GM18507 (cell line): ENCODE measurements around the gene LAMC2.

ENCODE experiments used
- DNase-seq: peaks from one replicate; pipeline ENCODE4 v3.0.0; 2011; ENCODE audit warnings: low read depth; ENCODE audit not compliant: insufficient read length; ENCODE audit errors: extremely low spot score
- FAIRE-seq: peaks from 2 replicates; lab custom pipeline; 2011; peaks lifted over from hg19 to GRCh38; lab: Jason Lieb, UNC

LAMC2 gene

DNA sequence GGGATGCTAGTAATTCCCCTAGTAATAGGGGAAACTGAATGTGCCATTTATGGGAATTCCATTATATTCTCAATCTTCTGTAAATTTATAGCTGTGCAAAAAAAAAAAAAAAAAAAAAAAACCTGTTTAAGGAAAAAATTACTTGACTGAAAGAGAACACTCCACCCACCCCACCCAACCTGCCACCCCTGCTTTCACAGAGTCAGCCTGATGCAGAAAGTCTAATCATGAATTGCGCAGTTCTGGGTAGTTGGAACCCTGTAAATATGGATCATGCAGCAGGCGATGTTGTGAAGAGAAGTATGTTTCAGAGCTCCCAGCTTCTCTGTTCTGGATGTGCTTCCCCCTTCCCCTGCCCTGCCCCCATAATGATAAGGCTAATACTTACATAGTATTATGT lies 19.6 kb upstream of the LAMC2 start:
- FAIRE-seq (no peak), DNase-seq (no peak)

DNA sequence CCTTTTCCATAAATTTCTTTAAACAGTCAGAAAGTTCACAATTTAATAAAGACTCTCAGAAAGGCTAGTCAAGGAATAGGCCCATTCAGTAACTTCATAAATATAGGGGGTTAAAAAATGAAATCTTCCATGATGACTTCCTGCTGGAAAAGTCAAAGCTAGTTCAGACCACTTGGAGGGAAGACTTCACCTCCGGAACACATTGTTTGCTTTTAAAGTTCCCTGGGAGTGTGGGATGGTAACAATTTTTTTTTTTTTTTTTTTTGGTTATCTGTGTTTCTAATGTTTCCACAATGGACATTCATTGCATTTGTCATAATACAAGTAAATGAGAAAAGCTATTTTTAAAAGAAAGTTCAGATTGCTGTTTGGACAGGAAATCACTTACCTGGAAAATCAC lies 18.4 kb upstream of the LAMC2 start:
- FAIRE-seq (no peak), DNase-seq (no peak)

DNA sequence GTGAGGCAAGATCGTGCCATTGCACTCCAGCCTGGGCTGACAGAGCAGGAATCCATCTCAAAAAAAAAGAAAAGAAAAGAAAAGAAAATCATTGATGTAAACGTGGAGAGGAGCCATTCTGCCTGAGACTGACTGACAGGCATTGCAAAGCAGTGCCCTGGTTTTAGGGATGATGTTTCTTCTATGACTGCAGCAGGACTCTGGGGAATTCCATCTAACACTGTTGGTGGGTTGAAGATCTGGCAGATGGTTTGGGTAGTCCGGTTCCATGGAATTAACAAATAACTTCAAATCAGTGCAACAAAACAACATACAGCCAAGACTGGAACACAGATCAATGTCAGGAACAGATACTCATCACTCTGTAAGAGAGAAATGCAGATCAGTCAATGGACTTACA lies 17.8 kb upstream of the LAMC2 start:
- DNase-seq (no peak), FAIRE-seq (no peak)

DNA sequence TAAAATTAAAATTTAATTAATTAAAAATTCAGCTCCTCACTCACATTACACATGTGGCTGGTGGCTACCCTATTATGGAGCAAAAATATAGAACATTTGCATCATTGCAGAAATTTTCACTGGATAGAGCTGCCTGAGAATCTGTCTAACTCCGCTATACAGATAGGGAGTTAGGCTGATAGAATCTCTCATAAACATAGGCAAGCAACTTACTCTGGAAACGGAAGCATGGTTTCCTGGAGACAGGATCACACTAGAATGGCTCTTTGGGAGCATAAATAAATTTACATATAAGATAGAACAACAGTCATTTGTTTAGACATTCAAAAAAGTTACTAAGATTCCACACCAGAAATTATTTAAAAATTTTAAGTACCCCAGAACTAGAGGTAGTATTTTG lies 12.2 kb upstream of the LAMC2 start:
- no peak for DNase-seq
- no peak for FAIRE-seq

DNA sequence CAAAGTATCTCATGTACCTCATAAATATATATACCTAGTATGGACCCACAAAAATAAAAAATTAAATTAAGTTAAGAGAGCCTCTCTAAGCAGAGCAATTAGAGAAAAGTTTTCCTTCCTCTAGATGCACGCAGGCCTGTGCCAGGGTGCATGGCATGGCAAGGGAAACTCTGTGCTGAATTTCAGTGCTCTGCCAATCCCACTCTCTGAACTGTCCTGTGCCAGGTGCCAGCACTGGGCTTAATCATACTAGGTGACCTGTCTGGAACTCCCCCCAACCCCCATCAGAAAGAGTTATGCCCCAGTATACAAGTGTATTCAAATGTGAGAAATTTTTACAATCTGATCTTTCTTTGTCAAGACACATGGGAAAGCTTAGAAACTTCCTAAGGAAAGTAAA lies 10.4 kb upstream of the LAMC2 start:
- FAIRE-seq (no peak), DNase-seq (no peak)

DNA sequence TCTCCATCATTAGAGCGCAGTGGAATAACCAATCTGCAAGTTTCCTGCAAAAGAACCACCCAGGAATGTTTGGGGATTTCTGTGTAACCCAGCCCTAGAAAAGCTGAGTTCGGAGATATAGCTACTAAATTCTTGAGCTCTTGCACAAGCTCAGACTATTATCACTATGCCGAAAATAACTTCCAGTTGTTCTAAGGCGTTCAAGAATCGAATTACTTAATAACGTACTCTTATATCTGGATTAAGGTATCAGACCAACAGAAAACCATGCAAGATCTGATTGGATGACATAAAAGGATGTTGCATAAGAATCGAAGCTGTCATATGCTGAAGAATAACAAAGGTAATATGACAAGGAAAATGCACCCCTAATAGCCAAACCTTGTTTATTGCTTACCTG lies 7.5 kb upstream of the LAMC2 start:
- FAIRE-seq, result no peak
- DNase-seq, result no peak

DNA sequence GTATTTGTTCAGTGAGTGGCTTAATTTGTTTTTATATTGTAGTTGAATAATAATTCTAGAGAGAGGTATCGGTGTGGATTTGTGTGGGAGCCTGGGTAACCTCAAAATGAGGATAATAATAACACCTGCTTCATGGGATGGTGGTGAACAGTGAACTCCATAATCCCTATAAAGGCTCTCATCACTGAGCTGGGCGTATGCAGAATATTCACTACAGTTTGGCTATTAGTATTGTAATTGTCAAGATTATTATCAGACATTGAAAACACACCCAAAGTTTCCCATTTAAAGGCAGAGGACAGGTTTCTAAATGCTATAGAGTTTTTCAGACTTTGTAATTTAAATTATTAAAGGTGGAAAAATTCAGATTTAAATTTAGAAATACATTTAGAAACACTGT lies 7.0 kb upstream of the LAMC2 start:
- DNase-seq, result no peak
- FAIRE-seq, result no peak

DNA sequence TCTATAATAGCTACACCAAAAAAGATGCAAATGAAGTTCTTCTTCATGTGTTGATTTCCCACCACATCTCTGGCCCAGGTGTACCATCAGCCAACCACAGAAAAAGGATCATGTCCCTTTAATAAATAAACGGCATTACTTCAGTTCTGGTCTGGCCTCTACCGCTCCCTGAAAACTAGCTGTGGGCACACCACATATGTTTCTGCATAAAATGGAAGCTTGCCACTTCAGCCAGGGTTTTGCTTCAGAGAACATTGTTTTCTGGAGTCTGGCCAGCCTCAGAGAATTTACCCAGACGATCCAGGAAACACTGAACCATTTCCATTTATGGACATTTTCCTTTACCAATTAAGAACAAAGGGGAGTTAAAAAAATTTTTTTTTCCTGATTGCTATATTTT lies 5.8 kb upstream of the LAMC2 start:
- FAIRE-seq (peak; percentile 36), DNase-seq (no peak)

DNA sequence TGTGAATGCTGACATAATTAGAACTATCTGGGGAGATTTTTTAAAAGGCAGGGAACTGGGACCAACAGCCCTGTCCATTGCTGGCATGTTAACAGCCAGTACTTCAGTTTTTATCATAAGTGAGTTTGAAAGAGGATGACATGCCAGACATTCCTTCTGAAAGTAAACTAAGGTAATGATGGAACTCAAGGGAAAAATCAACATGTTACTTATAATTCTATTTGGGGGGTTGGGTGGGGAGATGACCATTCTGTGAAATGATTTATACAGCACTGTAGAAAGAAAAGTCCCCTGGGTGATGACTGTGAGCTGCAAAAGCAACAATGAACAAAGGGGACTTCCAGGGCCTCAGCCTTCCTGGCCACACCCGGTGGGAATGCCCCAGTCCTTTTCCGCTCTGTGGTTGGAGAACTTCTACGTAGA lies 5.4 kb upstream of the LAMC2 start:
- FAIRE-seq, result peak; percentile 68

DNA sequence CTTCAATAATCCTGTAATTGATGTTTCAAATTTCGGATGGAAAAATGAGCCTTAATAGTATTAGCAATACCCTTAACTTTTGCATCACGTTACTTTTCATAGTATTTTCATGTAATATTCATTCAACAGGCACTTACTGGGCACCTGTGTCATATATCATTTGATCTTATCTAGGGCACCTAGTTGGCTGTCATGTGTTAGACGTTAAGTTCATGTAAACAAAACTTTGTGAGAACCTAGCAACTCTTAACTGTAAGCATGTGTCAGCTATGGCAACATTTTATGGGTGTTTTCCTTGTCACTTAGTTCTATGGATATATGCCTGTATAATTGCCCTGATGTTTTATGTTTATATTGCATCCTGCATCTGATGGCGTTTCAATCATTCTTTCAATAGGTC lies 777 bp downstream of the LAMC2 start:
- DNase-seq, result no peak
- no peak for FAIRE-seq

More for the DNA sequence above, 5.4 kb upstream of the LAMC2 start:
- DNase-seq, result no peak

DNA sequence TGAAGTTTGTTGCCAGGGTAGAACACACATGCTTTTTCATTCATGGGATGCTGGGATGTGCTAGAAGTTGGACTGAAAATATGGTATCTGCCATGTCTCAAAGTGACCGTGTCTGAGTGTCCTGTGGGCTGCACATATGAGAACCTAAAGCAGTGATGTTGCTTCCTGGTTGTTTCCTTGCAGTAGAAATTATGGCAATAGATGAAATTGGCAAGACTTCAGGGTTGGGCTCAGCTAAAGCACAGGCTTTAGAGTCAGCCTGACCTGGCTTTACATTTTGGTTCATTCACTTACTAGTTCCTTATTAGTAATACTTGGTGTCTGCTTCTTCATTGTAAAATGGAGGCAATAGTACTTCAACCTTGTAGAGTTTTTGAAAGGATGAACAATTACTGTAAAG lies 2.2 kb downstream of the LAMC2 start:
- FAIRE-seq, result no peak
- DNase-seq, result no peak

DNA sequence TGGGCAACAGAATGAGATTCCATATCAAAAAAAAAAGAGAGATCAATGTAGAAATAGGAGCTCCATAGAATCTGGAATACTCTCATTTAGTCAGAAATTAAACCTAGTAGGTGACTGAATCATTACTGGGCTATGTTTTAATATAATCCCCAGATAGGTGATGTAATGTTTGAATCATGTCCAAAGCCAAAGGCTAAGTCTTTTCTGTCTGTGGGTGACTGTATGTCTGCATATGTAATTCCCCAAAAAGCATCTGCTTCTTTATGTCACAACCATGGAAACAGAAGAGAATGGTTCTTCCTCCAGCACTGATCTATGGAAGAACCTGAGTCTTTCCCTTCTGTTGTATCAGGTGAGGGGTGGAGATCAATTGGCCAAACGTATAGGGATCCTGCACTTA lies 5.8 kb downstream of the LAMC2 start:
- no peak for FAIRE-seq

DNA sequence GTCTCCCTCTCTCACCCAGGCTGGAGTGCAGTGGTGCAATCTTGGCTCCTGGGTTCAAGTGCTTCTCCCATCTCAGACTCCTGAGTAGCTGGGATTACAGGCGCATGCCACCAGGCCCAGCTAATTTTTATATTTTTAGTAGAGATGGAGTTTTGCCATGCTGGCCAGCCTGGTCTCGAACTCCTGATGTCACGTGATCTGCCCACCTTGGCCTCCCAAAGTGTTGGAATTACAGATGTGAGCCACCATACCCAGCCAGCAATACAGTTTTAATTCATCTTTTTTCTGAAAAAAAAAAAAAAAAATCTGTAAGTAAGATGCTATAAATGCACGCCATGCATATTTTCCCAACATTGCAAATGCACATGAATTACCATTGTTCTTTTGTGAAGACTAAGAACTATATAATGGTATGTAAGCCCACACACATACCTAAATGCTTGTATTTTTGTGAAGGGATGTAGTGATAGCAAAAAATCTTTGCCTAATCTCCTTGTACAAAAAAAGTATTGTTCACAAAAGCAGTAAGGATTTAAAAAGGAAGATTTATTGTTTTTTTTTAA lies 8.0 kb downstream of the LAMC2 start:
- DNase-seq, result no peak
- no peak for FAIRE-seq

More for the DNA sequence above, 5.8 kb downstream of the LAMC2 start:
- DNase-seq, result no peak

DNA sequence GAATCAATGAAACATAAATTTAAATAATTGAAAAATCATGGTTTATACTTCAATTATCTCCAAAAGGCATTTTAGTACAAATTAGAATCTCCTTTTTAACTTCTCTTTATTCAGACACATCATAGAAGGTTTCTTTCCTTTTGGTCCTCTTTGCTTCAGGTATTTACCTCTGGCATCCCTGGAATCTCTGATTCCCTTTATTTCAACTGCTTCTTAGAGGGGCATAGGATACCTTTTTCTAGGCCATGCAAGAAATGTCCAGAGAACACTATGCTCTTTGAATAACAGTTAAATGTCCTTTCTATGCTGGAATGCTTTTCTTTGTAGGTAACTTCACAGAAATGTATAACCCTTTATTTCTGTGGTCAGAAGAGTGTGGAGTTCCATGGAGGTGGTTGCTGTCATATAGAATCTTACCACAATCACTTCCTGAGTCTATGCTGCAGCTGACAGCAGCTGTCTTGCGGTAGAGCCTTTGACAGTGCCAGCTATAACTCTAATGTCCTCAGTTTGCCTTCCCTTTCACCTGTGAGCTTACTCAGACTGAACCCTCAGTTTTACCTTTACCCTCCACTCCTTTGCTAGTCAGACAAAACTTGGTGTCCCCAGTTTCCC lies 8.6 kb downstream of the LAMC2 start:
- peak; percentile 85 for FAIRE-seq
- DNase-seq, result peak; percentile 53

DNA sequence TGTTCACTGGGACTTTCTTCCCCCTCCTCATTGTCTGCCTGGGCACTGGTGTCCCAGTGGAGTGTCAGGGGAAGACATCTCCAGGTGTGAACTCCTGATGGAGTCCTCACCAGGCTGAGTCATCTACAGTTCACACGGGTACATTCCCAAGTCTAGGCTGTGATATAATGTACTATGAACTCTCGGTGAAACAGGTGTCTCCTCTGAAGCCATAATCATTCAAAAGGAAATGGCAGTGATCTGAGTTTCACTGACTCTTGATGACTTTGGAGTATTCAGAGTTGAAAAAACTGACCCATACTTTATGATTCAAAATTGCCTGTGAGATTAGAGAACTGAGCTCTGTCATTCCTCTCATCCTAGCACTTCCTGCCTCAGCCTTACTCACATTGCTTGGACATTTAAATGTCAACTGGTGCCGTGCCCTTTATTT lies 9.1 kb downstream of the LAMC2 start:
- no peak for DNase-seq
- no peak for FAIRE-seq

DNA sequence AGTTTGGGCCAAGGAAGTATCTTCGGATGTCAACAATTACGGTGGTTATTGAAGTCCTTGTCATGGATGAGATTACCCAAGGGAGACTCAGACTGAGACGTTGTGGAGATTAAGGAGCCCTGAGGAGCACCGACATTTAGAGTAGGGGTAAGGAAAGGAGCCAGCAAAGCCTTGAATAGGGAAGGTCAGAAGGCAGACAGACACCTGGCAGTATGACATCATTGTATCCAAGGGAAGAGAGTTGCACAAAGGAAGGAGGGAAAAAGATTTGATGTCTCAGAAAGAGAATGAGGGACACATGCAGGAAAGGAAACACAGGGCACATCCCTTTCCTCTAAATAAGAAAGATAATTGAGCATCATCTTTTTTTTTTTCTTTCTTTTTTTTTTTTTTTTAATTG lies 11.7 kb downstream of the LAMC2 start:
- FAIRE-seq, result no peak

DNA sequence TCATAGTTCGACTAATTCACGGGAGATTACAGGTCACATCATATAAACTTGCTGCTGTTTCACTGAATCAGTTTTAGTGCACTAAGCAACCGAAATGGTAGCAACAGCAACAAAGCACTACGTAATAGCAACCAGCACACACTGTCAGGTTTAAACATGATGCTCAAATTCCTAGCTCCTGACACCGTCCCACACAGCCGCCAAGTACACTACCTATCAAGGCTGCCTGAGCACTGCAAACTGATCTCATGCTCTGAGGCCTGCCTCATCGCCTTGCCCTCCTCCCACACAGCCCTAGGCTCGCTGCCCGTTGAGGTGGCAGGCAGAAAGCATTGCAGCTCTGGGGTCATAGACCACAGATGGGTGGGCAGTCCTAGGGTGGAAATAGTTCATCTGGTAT lies 12.4 kb downstream of the LAMC2 start:
- FAIRE-seq (no peak), DNase-seq (no peak)

More for the DNA sequence above, 11.7 kb downstream of the LAMC2 start:
- no peak for DNase-seq

DNA sequence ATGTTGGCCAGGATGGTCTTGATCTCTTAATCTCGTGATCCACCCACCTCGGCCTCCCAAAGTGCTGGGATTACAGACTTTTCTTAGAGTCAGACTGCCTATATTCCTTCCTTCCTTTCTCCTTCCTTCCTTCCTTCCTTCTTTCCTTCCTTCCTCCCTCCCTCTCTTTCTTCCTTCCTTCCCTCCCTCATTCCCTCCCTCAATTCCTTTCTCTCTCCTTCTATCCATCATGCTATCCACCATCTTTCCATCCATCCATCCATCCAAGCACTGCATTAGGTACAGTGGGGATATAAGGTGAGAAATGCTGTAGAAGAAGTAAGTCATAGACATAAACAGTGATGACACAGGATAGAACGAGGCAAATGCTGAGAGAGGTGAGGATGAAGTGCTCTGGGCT lies 13.2 kb downstream of the LAMC2 start:
- no peak for FAIRE-seq

DNA sequence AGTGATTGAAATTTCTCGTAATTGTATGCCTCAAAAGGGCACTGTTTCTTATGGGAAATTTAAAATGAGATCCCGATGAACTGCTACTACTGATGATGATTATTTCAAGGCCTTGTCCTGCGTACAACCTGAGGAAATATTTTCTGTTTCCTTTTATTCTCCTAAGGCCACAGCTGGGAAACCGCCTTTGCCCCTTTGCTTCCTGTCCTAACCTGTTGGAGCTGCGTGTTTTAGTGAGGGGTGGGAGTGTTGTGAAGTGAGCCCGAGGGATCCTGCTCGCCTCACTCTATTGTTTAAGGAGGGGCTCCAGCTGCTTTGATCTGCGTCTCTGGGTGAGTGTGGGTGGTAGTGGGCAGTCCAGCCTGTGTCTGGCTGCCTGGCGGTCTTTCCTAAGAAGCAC lies 14.4 kb downstream of the LAMC2 start:
- no peak for FAIRE-seq
- DNase-seq, result no peak

More for the DNA sequence above, 13.2 kb downstream of the LAMC2 start:
- DNase-seq, result no peak

DNA sequence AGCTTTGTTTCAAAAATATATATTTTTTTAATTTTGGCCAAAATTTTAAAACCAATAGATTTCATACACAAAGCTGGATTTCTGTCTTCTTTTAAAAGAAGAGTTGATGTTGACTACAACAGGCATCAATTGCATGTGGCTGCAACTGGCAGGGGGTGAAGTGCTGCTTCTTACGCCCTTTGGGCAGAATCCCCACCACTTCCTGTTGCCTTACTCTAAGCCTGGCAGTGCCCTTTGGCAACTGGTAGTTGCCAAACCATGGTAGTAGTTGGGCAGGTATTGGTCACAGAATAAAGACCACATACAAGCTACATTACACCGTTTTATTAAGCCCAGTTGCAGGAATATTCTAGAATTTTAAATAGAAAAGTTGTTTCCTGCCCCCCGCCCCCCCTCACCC lies 17.0 kb downstream of the LAMC2 start:
- FAIRE-seq, result no peak
- no peak for DNase-seq

DNA sequence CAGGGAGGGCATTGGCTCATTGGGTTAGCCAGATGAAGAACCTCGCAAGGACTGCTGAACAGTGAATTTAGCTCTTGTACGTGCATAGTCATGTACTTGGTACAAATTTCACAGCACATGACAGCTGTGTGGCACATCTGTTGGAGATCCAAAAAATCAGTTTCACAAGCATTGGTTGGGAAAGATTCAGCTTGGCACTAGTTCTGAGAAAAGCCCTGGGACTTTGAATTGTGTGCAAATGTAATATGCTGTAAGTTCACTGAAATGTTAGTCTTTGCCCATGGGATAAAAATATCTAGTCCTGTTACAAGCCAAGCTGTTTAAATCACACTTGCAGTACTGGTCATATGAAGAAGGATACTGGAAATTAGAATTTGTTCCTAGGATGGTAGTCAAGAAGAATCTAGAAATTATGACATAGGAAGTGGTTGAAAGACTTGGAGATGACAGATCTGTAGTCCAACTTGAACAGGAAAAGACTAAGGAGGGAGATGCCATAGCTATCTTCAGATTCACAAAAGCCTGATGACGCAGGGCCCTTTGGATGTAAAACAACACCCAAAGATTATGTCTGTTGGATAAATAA lies 19.2 kb downstream of the LAMC2 start:
- FAIRE-seq (no peak), DNase-seq (no peak)
